DOHH2 (cell line): ENCODE measurements around the gene ADAM11.

ENCODE experiments used
- H3F3A ChIP-seq: fragments of 200-600 bp; sonication (generic), shearing (Covaris generic); 2 replicates; pipeline ENCODE4 v1.6.0; 2016; ENCODE audit warnings: antibody characterized with exemption, mild to moderate bottlenecking; ENCODE audit not compliant: control insufficient read depth, insufficient read depth
- H3K27ac ChIP-seq: fragments of 200-600 bp; sonication (generic); 2 replicates; pipeline ENCODE4 v1.5.1; 2014; ENCODE audit warnings: low read depth, mild to moderate bottlenecking, low read length, moderate library complexity
- H3K27me3 ChIP-seq: fragments of 200-600 bp; sonication (generic); 2 replicates; pipeline ENCODE4 v1.6.1; 2014; ENCODE audit warnings: mild to moderate bottlenecking, low read length, mixed read lengths; ENCODE audit not compliant: control insufficient read depth
- H3K36me3 ChIP-seq: fragments of 200-600 bp; sonication (generic); 2 replicates; pipeline ENCODE4 v1.6.1; 2014; ENCODE audit warnings: mild to moderate bottlenecking, low read length, moderate library complexity, mixed read lengths; ENCODE audit not compliant: control insufficient read depth
- H3K4me1 ChIP-seq: fragments of 200-600 bp; sonication (generic); 2 replicates; pipeline ENCODE4 v1.6.1; 2014; ENCODE audit warnings: mild to moderate bottlenecking, low read length, mixed read lengths; ENCODE audit not compliant: control insufficient read depth
- H3K4me2 ChIP-seq: fragments of 200-600 bp; sonication (generic); 2 replicates; pipeline ENCODE4 v1.6.0; 2014; ENCODE audit warnings: mild to moderate bottlenecking, low read length, moderate library complexity
- H3K4me3 ChIP-seq: fragments of 200-600 bp; sonication (generic); 2 replicates; pipeline ENCODE4 v1.5.1; 2014; ENCODE audit warnings: mild to moderate bottlenecking, low read length, mixed read lengths
- H3K79me2 ChIP-seq: fragments of 200-600 bp; sonication (generic); 2 replicates; pipeline ENCODE4 v1.6.1; 2014; ENCODE audit warnings: mild to moderate bottlenecking, low read length, mixed read lengths; ENCODE audit not compliant: control insufficient read depth
- H3K9me2 ChIP-seq: fragments of 200-600 bp; sonication (generic); replicated peaks from 2 replicates; pipeline ENCODE4 v1.6.1; 2014; ENCODE audit warnings: mild to moderate bottlenecking, low read length, mixed read lengths; ENCODE audit not compliant: control insufficient read depth
- H3K9me3 ChIP-seq: fragments of 200-600 bp; sonication (generic); 2 replicates; pipeline ENCODE4 v1.6.1; 2014; ENCODE audit warnings: antibody characterized with exemption, low read length, mixed read lengths; ENCODE audit not compliant: control insufficient read depth, insufficient read depth
- H4K20me1 ChIP-seq: fragments of 200-600 bp; sonication (generic); 2 replicates; pipeline ENCODE4 v1.6.0; 2014; ENCODE audit warnings: low read depth, mild to moderate bottlenecking, antibody characterized with exemption, low read length, moderate library complexity; ENCODE audit not compliant: control insufficient read depth, insufficient read depth
- EZH2phosphoT487 ChIP-seq: fragments of 200-600 bp; sonication (generic); IDR thresholded peaks from 2 replicates; pipeline ENCODE4 v1.6.1; 2017; ENCODE audit warnings: borderline replicate concordance, mild to moderate bottlenecking, antibody characterized with exemption, low read length, moderate library complexity, mixed read lengths
- TF ChIP-seq, protein P1 (sequence below): fragments of 200-600 bp; sonication (generic); IDR thresholded peaks from one replicate; pipeline ENCODE4 v1.5.1; 2014; ENCODE audit warnings: antibody characterized with exemption, mild to moderate bottlenecking, low read depth, low read length; ENCODE audit not compliant: poor library complexity, severe bottlenecking

ADAM11 gene

DNA sequence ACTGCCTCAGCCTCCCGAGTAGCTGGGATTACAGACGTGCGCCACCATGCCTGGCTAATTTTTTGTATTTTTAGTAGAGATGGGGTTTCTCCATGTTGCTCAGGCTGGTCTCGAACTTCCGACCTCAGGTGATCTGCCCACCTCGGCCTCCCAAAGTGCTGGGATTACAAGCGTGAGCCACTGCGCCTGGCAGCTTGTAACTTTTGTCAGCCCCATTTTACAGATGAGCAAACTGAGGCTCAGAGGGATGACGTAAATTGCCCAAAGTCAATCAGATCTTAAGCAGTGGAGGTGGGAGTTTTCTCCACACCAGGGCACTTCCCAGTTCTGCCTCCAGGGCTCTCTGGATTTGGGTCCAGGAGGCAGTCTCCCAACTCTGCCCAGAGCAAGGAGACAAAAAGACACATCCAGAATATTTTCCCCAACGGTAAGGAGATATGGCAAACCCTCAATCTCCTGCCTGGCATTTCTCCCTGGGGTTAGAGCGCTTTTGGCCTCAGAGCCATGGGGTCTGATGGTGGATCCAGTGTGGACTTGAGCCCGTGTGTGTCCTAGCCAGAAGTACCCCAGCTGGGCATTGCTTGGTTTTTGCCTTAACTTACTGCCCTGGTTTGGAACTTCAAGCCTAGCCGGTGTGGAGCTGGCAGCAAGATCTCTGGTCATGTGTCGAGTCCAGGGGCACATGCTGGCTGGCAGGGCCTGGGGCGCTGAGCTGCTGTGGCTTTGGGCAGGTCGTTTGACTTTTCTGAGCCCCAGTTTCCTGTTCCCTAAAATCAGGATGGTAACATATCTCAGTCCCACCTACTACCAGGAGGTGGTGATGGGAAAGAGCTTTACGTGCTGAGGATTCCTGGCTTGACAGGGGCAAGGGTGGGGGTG lies 3.4 kb downstream of the ADAM11 start:
- Histone ChIP-seq H3K27me3 (no peaks in the 10 kb centered on the region), H3F3A (no peaks in the 10 kb centered on the region), H3K9me2 (no peaks in the 10 kb centered on the region), H3K4me1 (no peaks in the 10 kb centered on the region), H3K4me3 (no peak overlapping the region), H4K20me1 (no peaks in the 10 kb centered on the region), H3K9me3 (no peaks in the 10 kb centered on the region), H3K36me3 (no peaks in the 10 kb centered on the region), H3K27ac (no peak overlapping the region), H3K79me2 (no peaks in the 10 kb centered on the region), H3K4me2 (no peak overlapping the region)
- TF ChIP-seq EZH2phosphoT487 = no peak
- TF ChIP-seq, protein P1, sequence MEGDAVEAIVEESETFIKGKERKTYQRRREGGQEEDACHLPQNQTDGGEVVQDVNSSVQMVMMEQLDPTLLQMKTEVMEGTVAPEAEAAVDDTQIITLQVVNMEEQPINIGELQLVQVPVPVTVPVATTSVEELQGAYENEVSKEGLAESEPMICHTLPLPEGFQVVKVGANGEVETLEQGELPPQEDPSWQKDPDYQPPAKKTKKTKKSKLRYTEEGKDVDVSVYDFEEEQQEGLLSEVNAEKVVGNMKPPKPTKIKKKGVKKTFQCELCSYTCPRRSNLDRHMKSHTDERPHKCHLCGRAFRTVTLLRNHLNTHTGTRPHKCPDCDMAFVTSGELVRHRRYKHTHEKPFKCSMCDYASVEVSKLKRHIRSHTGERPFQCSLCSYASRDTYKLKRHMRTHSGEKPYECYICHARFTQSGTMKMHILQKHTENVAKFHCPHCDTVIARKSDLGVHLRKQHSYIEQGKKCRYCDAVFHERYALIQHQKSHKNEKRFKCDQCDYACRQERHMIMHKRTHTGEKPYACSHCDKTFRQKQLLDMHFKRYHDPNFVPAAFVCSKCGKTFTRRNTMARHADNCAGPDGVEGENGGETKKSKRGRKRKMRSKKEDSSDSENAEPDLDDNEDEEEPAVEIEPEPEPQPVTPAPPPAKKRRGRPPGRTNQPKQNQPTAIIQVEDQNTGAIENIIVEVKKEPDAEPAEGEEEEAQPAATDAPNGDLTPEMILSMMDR = no peak

DNA sequence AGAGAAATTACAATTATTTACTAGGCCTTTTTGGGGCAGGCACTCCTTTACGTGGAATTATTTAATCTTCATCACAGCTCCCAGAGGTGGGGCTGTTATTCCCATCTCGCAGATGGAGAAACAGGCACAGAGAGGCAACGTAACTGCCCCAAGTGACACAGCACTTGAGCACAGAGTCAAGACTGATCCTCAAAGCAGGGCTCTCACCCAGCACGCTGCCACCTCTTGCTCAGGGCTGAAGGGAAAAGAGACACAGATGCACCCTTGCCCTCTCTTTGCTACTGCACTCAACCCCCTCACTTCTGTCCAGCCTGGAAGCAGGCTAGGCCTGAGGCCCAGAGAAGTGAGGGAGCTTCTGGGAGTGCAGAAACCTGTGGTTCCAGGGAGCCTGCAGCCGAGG lies 4.4 kb downstream of the ADAM11 start:
- no peaks in the 10 kb centered on the region for H3K4me1 ChIP-seq
- H3K4me2 ChIP-seq = no peak overlapping the region
- H3K79me2 ChIP-seq = no peaks in the 10 kb centered on the region
- no peak for TF ChIP-seq EZH2phosphoT487
- TF ChIP-seq, protein P1 = no peak
- H3K4me3 ChIP-seq = no peak overlapping the region
- no peaks in the 10 kb centered on the region for H3K9me2 ChIP-seq
- H3K27ac ChIP-seq = no peak overlapping the region
- no peaks in the 10 kb centered on the region for H4K20me1 ChIP-seq
- H3K27me3 ChIP-seq = peaks cover 5% of the 10 kb centered on the region; the same call in 1 of the 2 replicates
- H3K9me3 ChIP-seq = no peaks in the 10 kb centered on the region
- no peaks in the 10 kb centered on the region for H3K36me3 ChIP-seq
- H3F3A ChIP-seq = no peaks in the 10 kb centered on the region

DNA sequence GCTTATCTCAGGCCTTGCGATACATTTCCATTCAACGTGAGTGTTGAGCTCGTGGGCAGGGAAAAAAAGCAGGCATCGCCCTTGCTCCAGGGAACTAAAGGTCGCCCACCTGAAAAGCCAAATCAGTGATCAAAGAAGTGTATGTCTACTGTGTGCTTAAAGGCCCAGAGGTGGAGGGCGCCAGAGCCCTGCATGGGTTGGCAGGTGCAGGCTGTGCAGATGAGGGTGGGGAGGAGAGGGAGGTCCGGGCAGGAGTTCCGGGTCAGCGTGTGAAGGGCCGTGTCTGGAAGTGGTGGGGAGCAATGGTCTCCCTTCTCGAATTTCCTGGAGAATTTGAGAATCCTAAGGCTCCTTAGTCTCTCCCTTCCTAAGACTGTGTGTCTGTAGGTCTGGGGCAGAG lies 7.2 kb downstream of the ADAM11 start:
- Histone ChIP-seq H3K27me3 (peaks cover 8% of the 10 kb centered on the region; the same call in 1 of the 2 replicates), H3K36me3 (no peaks in the 10 kb centered on the region), H4K20me1 (no peaks in the 10 kb centered on the region), H3K9me3 (no peaks in the 10 kb centered on the region), H3K4me3 (no peak overlapping the region), H3K79me2 (no peaks in the 10 kb centered on the region), H3F3A (no peaks in the 10 kb centered on the region), H3K9me2 (no peaks in the 10 kb centered on the region), H3K4me1 (no peaks in the 10 kb centered on the region), H3K4me2 (no peak overlapping the region), H3K27ac (no peak overlapping the region)
- TF ChIP-seq EZH2phosphoT487 = no peak
- TF ChIP-seq, protein P1 = no peak
